Brain microvascular endothelial cell (primary cell): Measurements from ENCODE around the gene TRDN.

Experiments
- DNase-seq: peaks from one replicate; pipeline ENCODE4 v3.0.0-alpha.2; 2020
- H3K27ac ChIP-seq: fragments of 250-450 bp; sonication (Bioruptor Pico); 2 replicates; pipeline ENCODE4 v1.5.1; 2020; ENCODE audit warnings: mild to moderate bottlenecking, moderate library complexity
- H3K27me3 ChIP-seq: fragments of 250-450 bp; sonication (Bioruptor Pico); replicated peaks from 2 replicates; pipeline ENCODE4 v1.5.1; 2020; ENCODE audit warnings: mild to moderate bottlenecking
- H3K36me3 ChIP-seq: fragments of 250-450 bp; sonication (Bioruptor Pico); replicated peaks from 2 replicates; pipeline ENCODE4 v1.5.1; 2020; ENCODE audit warnings: mild to moderate bottlenecking
- H3K4me3 ChIP-seq: 2 replicates; pipeline ENCODE4 v1.5.1; 2011; ENCODE audit warnings: low read depth, mild to moderate bottlenecking, control low read depth, low read length, moderate library complexity
- CTCF ChIP-seq: IDR thresholded peaks from 2 replicates; pipeline ENCODE4 v1.5.1; 2011; ENCODE audit warnings: low read depth, mild to moderate bottlenecking, moderate library complexity, low read length, control low read depth, inconsistent platforms; ENCODE audit errors: missing control alignments
- in situ Hi-C: cut with HindIII; loops from 2 replicates; pipeline ENCODE4 v1.10.0; 2017; ENCODE audit warnings: low sequenced_read_pairs, low pct_ligation_motif_present

The TRDN gene

GRCh38 chr6:123226398-123226797 is 410.4 kb downstream of the TRDN start:
- no peak overlapping the region for H3K4me3 ChIP-seq
- no peak for TF ChIP-seq CTCF

GRCh38 chr6:123224077-123224476 is 412.7 kb downstream of the TRDN start:
- Histone ChIP-seq H3K36me3 (no peaks in the 10 kb centered on the region), H3K27ac (no peak overlapping the region), H3K4me3 (no peak overlapping the region), H3K27me3 (no peaks in the 10 kb centered on the region)
- DNase-seq, result no peak
- no peak for TF ChIP-seq CTCF
- in situ Hi-C loops, result no loop called here

More at GRCh38 chr6:123226398-123226797, 410.4 kb downstream of the TRDN start:
- Histone ChIP-seq H3K36me3 (no peaks in the 10 kb centered on the region), H3K27me3 (no peaks in the 10 kb centered on the region), H3K27ac (no peak overlapping the region)
- no peak for DNase-seq
- in situ Hi-C loops, result no loop called here

- in situ Hi-C loops, result no loop called here
Measured at GRCh38 chr6:123223461-123223860, 413.3 kb downstream of the TRDN start.

GRCh38 chr6:123215211-123215610 is 421.5 kb downstream of the TRDN start:
- TF ChIP-seq CTCF, result no peak
- Histone ChIP-seq H3K27me3 (no peaks in the 10 kb centered on the region), H3K27ac (no peak overlapping the region), H3K4me3 (no peak overlapping the region), H3K36me3 (no peaks in the 10 kb centered on the region)
- DNase-seq, result no peak
- in situ Hi-C loops, result no loop called here

More at GRCh38 chr6:123223461-123223860, 413.3 kb downstream of the TRDN start:
- TF ChIP-seq CTCF, result no peak
- H3K4me3 ChIP-seq, result no peak overlapping the region
- H3K27ac ChIP-seq, result no peak overlapping the region
- H3K27me3 ChIP-seq, result no peaks in the 10 kb centered on the region
- H3K36me3 ChIP-seq, result no peaks in the 10 kb centered on the region
- no peak for DNase-seq

GRCh38 chr6:123214433-123214832 is 422.3 kb downstream of the TRDN start:
- TF ChIP-seq CTCF, result no peak
- Histone ChIP-seq H3K27ac (no peak overlapping the region), H3K27me3 (no peaks in the 10 kb centered on the region), H3K36me3 (no peaks in the 10 kb centered on the region), H3K4me3 (no peak overlapping the region)
- in situ Hi-C loops, result no loop called here
- no peak for DNase-seq

GRCh38 chr6:123213921-123214320 is 422.8 kb downstream of the TRDN start:
- H3K27me3 ChIP-seq, result no peaks in the 10 kb centered on the region
- H3K4me3 ChIP-seq, result no peak overlapping the region
- DNase-seq, result no peak
- no peaks in the 10 kb centered on the region for H3K36me3 ChIP-seq
- in situ Hi-C loops, result no loop called here
- TF ChIP-seq CTCF, result no peak
- no peak overlapping the region for H3K27ac ChIP-seq
